ENCODE measurements around the gene CABYR. TPM values are rescaled to one million over a fixed set of nuclear protein-coding genes. Genes with fewer than 3 reads are reported as not detected.
A peak's percentile ranks its signal among the peaks of the same experiment; 100 is the strongest.
"Not testable (repeated sequence)": the region's sequence is repeated elsewhere in the genome, so short reads cannot be mapped to it uniquely, and the experiment has no call there.

Gene CABYR
- total RNA-seq, 1 experiment from 2014 or later, result 37.3 TPM

- DNase-seq (ENCODE audit: extremely low read depth, low read depth), result no peak
Observed at GRCh38 chr18:24127735-24128134, 11.1 kb upstream of the CABYR start.

GRCh38 chr18:24128700-24129099 lies 10.2 kb upstream of the CABYR start:
- DNase-seq (ENCODE audit: extremely low read depth, low read depth), result no peak

- DNase-seq (ENCODE audit: extremely low read depth, low read depth), result no peak
Observed at GRCh38 chr18:24130494-24130893, 8.4 kb upstream of the CABYR start.

DNA sequence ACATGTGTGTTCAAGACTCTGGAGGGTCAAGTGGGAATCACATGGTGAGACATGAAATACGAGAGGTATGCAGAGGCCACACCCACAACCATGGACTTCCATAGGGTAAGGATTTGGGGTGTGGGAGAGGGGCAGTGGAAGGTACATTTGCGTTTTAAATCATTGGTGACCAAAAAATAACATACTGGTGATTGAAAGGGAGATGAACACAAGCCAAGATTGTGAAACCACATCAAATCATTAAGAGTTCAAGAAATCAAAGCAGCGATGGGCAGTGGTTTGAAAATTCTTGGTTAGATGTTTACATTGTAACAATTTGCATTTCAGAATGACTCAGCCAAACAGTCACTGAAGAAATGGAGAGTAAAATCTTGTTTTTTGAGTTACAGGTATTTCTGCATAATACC lies 1.9 kb upstream of the CABYR start:
- DNase-seq (ENCODE audit: extremely low read depth, low read depth), result peak; percentile 28

- no peak for DNase-seq (ENCODE audit: extremely low read depth, low read depth)
Observed at GRCh38 chr18:24138409-24138788, 463 bp upstream of the CABYR start.

DNA sequence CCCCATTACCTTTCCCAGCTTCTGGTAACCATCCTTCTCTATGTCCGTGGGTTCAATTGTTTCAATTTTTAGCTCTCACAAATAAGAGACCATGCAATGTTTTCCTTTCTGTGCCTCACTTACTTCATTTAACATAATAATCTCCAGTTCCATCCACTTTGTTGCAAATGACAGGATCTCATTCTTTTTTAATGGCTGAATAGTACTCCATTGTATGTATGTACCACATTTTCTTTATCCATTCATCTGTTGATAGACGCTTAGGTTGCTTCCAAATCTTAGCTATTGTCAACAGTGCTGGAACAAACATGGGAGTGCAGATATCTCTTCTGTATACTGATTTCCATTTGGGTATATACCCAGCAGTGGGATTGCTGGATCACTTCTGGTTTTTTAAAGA lies 1.8 kb downstream of the CABYR start:
- DNase-seq (ENCODE audit: extremely low read depth, low read depth), result no peak

DNA sequence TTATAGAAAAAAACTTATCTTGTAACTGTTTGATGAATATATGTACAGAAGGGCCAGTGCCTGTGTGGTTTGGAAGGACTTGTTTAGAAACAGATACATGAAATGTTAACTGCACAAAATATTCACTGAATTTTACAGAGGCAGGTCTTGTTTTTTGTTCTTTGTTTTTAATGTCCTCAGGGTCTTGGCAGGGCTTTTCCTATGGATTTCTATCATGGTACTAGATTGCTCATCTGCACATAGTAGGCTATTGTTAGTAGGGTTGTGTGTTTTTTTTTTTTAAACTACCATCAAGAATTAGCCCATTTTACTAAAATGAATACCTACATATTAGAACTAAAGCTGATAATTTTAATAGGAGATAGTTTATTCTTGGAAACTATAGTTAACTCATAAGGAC lies 3.5 kb downstream of the CABYR start:
- DNase-seq (ENCODE audit: extremely low read depth, low read depth), result no peak

DNA sequence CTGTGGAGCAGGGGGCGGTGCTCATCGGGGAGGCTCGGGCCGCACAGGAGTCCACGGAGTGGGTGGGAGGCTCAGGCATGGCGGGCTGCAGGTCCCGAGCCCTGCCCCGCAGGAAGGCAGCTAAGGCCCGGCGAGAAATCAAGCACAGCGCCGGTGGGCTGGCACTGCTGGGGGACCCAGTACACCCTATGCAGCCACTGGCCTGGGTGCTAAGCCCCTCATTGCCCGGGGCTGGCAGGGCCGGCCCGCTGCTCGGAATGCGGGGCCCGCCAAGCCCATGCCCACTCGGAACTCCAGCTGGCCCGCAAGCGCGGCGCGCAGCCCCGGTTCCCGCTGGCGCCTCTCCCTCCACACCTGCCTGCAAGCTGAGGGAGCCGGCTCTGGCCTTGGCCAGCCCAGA lies 10.7 kb downstream of the CABYR start:
- not testable (repeated sequence) for DNase-seq (ENCODE audit: extremely low read depth, low read depth)

- DNase-seq (ENCODE audit: extremely low read depth, low read depth), result no peak
Observed at GRCh38 chr18:24153397-24153796, 14.5 kb downstream of the CABYR start.

GRCh38 chr18:24157855-24158254 lies 19.0 kb downstream of the CABYR start:
- DNase-seq (ENCODE audit: extremely low read depth, low read depth), result no peak

DNA sequence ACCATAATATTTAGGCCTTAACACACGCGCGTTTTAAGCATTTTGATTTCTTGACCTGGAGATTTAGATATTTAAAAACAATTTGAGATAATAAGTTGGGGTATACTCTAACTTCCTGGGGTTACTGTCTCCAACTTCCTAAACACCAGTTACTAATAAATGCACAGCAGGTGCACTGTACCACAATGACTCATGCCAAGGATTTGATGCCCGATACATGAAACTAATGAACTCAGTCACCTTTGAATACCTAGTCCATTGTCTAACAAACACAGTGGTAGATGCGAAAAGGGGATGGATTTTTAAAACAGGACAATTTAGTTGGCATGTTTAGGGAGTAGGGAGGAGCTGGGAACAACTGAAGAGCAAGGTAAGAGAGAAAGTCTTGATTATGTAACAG lies 21.2 kb downstream of the CABYR start:
- no peak for DNase-seq (ENCODE audit: extremely low read depth, low read depth)

DNA sequence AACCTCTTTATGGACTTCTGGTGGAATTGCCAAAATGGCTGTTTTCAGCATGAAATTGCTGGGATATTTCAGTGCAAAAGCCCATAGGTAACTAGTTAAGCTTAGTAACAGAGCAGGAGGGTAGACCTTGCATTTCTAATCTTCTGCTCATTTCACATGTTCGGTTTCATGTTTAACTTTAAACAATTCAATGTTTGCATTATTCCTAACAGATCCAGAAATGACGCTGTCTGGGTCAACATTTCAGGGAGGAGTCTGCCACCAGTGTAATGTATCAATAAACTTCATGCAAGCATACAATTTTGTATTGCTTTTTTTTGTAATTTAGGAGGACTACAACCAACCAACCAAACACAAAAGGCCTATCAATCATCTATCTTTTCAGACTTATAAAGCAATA lies 22.4 kb downstream of the CABYR start:
- DNase-seq (ENCODE audit: extremely low read depth, low read depth), result no peak

- no peak for DNase-seq (ENCODE audit: extremely low read depth, low read depth)
Observed at GRCh38 chr18:24168496-24168895, 29.6 kb downstream of the CABYR start.

DNA sequence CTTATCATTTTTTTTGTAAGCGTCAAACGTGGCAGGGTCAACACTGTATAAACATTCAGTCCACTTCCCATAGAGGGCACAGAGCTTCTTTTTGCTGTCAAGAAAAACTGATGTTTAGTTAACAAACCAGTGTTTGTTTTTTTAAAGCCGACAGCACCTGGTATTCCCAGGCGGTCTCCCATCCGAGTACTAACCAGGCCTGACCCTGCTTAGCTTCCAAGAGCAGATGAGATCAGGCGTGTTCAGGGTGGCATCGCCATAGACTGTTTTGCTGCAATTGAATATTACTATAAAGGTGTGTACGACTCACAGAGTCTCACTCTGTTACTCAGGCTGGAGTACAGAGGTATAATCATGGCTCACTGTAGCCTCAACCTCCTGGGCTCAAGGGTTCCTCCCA lies 31.5 kb downstream of the CABYR start:
- DNase-seq (ENCODE audit: extremely low read depth, low read depth), result no peak

- no peak for DNase-seq (ENCODE audit: extremely low read depth, low read depth)
Observed at GRCh38 chr18:24173997-24174396, 35.1 kb downstream of the CABYR start.

DNA sequence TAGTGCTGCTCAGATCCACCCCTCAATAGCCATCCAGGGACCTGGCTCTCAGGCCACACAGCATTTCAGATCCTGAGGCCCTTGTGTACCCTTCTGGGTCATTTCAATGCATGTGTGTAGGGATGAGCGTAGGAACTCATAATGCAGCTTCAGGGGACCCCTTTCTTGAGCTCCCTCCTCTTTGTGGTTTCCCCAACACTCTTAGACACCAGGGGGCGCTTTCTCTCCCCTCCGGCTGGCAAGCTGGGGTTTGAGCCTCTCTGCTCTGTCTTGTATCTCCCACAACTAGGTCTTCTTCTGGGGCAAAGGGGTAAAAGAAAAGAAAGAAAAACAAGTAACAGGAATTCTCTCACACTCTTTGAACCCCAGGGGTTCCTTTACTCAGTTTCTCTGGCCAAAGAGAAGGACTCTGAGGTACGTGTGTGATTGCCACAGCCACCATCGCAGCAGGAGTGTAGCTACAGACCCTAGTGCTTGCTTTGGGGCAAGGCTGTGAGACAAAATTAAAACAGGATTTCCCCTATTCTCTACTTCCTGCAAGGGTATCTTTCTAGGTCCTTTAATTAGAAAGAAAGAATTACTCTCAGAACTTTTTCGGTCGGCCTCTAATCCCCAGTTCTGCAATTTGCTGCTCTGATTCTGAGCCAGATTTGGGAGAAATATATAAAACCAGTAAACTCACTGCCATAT lies 38.0 kb downstream of the CABYR start:
- peak; percentile 41 for DNase-seq (ENCODE audit: extremely low read depth, low read depth)

- no peak for DNase-seq (ENCODE audit: extremely low read depth, low read depth)
Observed at GRCh38 chr18:24177499-24178133, 38.8 kb downstream of the CABYR start.

DNA sequence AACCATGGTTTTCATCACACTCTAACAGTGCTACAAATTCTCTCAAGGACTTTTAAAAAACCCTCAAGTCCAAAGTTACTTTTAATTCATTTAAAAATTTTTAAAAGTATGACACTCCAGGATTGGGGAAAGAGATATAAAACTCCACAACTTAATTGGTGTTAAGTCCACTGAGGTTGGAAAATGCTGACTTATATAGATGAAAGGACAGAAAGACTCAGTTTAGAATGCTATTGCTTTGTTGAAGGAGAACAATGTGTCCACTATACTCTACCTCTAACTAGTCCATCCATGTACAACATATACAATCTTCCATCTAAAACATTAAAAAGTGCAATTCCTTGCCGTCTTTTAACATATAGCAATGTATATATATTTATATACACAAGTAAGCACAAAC lies 41.2 kb downstream of the CABYR start:
- no peak for DNase-seq (ENCODE audit: extremely low read depth, low read depth)

DNA sequence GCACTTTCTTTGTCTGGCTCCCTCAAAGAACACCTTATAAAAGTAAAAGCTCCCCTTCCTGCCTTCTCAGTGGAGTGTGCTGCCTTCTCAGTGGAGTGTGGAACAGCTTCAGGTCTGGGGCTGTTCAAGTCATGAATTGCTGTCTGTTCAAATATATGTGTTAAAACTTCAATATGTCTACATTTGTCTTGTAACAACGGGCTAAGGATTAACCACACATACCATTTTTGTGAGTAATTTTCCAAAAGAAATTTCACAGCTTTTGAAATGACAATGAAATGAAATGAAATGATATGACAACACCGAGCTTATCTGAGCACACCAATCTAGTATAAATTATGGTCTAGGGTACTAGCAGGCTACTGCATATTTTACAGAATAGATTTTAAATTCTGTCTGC lies 42.9 kb downstream of the CABYR start:
- no peak for DNase-seq (ENCODE audit: extremely low read depth, low read depth)

DNA sequence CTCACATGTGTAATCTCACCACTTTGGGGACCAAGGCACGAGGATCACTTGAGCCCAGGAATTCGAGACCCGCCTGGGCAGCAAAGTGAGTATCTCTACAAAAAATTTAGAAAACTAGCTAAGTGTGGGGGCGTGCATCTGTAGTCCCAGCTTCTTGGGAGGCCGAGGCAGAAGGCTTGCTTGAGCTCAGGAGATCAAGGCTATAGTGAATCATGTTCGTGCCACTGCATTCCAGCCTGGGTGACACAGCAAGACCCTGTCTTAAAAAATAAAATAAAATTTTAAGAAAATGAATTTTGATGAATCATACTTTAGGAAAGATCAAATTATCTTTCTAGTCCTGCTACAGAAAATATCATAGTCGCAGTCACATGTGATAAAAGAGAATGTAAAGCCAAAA lies 46.9 kb downstream of the CABYR start:
- no peak for DNase-seq (ENCODE audit: extremely low read depth, low read depth)

- no peak for DNase-seq (ENCODE audit: extremely low read depth, low read depth)
Observed at GRCh38 chr18:24187049-24187448, 48.2 kb downstream of the CABYR start.

- DNase-seq (ENCODE audit: extremely low read depth, low read depth), result no peak
Observed at GRCh38 chr18:24187689-24188088, 48.8 kb downstream of the CABYR start.

DNA sequence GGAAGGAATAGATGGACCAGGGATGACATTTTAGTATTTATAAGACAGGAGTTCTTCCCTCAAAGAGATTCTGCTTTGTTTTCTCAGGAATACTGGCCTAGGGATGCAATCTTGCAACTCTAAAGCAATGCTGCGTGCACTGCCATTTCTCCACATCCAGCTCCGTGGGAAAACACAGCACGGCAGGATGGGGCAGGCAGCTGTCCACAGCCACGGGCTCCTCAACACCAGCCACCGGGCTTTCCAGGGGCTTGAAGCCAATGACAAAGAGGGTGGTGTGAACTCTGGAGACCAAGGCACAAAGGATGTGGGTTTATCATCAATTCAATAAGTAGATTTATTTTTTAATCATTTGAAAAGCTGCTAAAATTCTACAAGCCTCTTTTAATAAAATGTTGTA lies 49.3 kb downstream of the CABYR start:
- no peak for DNase-seq (ENCODE audit: extremely low read depth, low read depth)
